HUES6 (cell line): Measurements from ENCODE around the gene DPP9.

Experiments used
- H3K27ac ChIP-seq: 2 replicates; pipeline ENCODE4 v1.7.0; 2013; ENCODE audit warnings: low read depth, mild to moderate bottlenecking, low read length, inconsistent platforms
- H3K27me3 ChIP-seq: 2 replicates; pipeline ENCODE4 v1.6.1; 2013; ENCODE audit warnings: low read length; ENCODE audit not compliant: control insufficient read depth, insufficient read depth
- H3K36me3 ChIP-seq: 2 replicates; pipeline ENCODE4 v1.6.1; 2013; ENCODE audit warnings: low read length; ENCODE audit not compliant: control insufficient read depth, insufficient read depth
- H3K4me1 ChIP-seq: 2 replicates; pipeline ENCODE4 v1.6.1; 2013; ENCODE audit warnings: low read length; ENCODE audit not compliant: control insufficient read depth, insufficient read depth
- H3K4me3 ChIP-seq: 2 replicates; pipeline ENCODE4 v1.5.1; 2013; ENCODE audit warnings: low read depth, low read length
- H3K9ac ChIP-seq: one replicate; pipeline ENCODE4 v1.6.1; 2013; ENCODE audit warnings: mild to moderate bottlenecking, low read length
- H3K9me3 ChIP-seq: 2 replicates; pipeline ENCODE4 v1.6.1; 2013; ENCODE audit warnings: low read depth, low read length; ENCODE audit not compliant: control insufficient read depth, insufficient read depth

Gene DPP9

GRCh38 chr19:4723595-4724514, at the start of gene DPP9:
DPP9 (minus strand) TSS chr19:4723842; CDS start chr19:4719906, 3,936 bp downstream.
- no peaks in the 10 kb centered on the region for H3K4me1 ChIP-seq
- peak within 1 kb of the TSS; percentile 86 for H3K9ac ChIP-seq
- peaks cover 26% of the 10 kb centered on the region for H3K36me3 ChIP-seq
- H3K4me3 ChIP-seq, result peak within 1 kb of the TSS; percentile 97
- no peaks in the 10 kb centered on the region for H3K27me3 ChIP-seq
- no peaks in the 10 kb centered on the region for H3K9me3 ChIP-seq
- H3K27ac ChIP-seq, result no peak within 1 kb of the TSS; the same call in 1 of the 2 replicates

GRCh38 chr19:4773047-4773640, 49.5 kb upstream of the DPP9 start:
- Histone ChIP-seq H3K36me3 (no peaks in the 10 kb centered on the region), H3K27ac (no peak overlapping the region), H3K27me3 (peaks cover 25% of the 10 kb centered on the region; the same call in 1 of the 2 replicates)

GRCh38 chr19:4772566-4772965, 48.9 kb upstream of the DPP9 start:
- H3K9me3 ChIP-seq, result no peaks in the 10 kb centered on the region
- H3K36me3 ChIP-seq, result no peaks in the 10 kb centered on the region
- no peaks in the 10 kb centered on the region for H3K4me1 ChIP-seq
- H3K27me3 ChIP-seq, result peaks cover 25% of the 10 kb centered on the region; the same call in 1 of the 2 replicates
- no peak overlapping the region for H3K4me3 ChIP-seq
- no peak overlapping the region for H3K27ac ChIP-seq
- no peak overlapping the region for H3K9ac ChIP-seq

More at GRCh38 chr19:4773047-4773640, 49.5 kb upstream of the DPP9 start:
- H3K9me3 ChIP-seq, result no peaks in the 10 kb centered on the region
- H3K4me1 ChIP-seq, result no peaks in the 10 kb centered on the region
- no peak overlapping the region for H3K4me3 ChIP-seq
- H3K9ac ChIP-seq, result no peak overlapping the region

GRCh38 chr19:4768934-4769777, 45.5 kb upstream of the DPP9 start:
- Histone ChIP-seq H3K9me3 (no peaks in the 10 kb centered on the region), H3K27ac (no peak overlapping the region), H3K36me3 (no peaks in the 10 kb centered on the region), H3K9ac (no peak overlapping the region), H3K4me1 (no peaks in the 10 kb centered on the region), H3K27me3 (peaks cover 14% of the 10 kb centered on the region; the same call in 1 of the 2 replicates), H3K4me3 (peak overlapping the region; percentile 26)

GRCh38 chr19:4764393-4764660, 40.7 kb upstream of the DPP9 start:
- Histone ChIP-seq H3K4me3 (no peak overlapping the region), H3K27ac (no peak overlapping the region), H3K4me1 (peaks cover 6% of the 10 kb centered on the region), H3K9ac (no peak overlapping the region), H3K9me3 (no peaks in the 10 kb centered on the region), H3K27me3 (peaks cover 36% of the 10 kb centered on the region), H3K36me3 (no peaks in the 10 kb centered on the region)

- no peak overlapping the region for H3K27ac ChIP-seq
- no peaks in the 10 kb centered on the region for H3K36me3 ChIP-seq
- H3K9me3 ChIP-seq, result no peaks in the 10 kb centered on the region
- H3K4me3 ChIP-seq, result no peak overlapping the region
- H3K4me1 ChIP-seq, result peaks cover 8% of the 10 kb centered on the region
- no peak overlapping the region for H3K9ac ChIP-seq
- H3K27me3 ChIP-seq, result peaks cover 48% of the 10 kb centered on the region
Observed at GRCh38 chr19:4763021-4763420, 39.4 kb upstream of the DPP9 start.

GRCh38 chr19:4760285-4760650, 36.6 kb upstream of the DPP9 start:
- H3K27me3 ChIP-seq, result peaks cover 59% of the 10 kb centered on the region
- H3K4me1 ChIP-seq, result peaks cover 8% of the 10 kb centered on the region
- H3K9ac ChIP-seq, result no peak overlapping the region
- no peaks in the 10 kb centered on the region for H3K36me3 ChIP-seq
- H3K4me3 ChIP-seq, result peak overlapping the region; percentile 57
- no peaks in the 10 kb centered on the region for H3K9me3 ChIP-seq
- H3K27ac ChIP-seq, result no peak overlapping the region

- Histone ChIP-seq H3K4me3 (peak overlapping the region; percentile 57), H3K27me3 (peaks cover 59% of the 10 kb centered on the region), H3K9me3 (no peaks in the 10 kb centered on the region), H3K36me3 (no peaks in the 10 kb centered on the region), H3K4me1 (peaks cover 8% of the 10 kb centered on the region), H3K27ac (no peak overlapping the region), H3K9ac (no peak overlapping the region)
Observed at GRCh38 chr19:4759388-4760284, 36.0 kb upstream of the DPP9 start.

GRCh38 chr19:4758659-4759058, 35.0 kb upstream of the DPP9 start:
- Histone ChIP-seq H3K27me3 (peaks cover 54% of the 10 kb centered on the region), H3K4me1 (peaks cover 8% of the 10 kb centered on the region), H3K9me3 (no peaks in the 10 kb centered on the region), H3K9ac (no peak overlapping the region), H3K4me3 (no peak overlapping the region), H3K27ac (no peak overlapping the region), H3K36me3 (no peaks in the 10 kb centered on the region)

- no peak overlapping the region for H3K4me3 ChIP-seq
- peaks cover 48% of the 10 kb centered on the region for H3K27me3 ChIP-seq
- H3K36me3 ChIP-seq, result no peaks in the 10 kb centered on the region
Observed at GRCh38 chr19:4758082-4758481, 34.4 kb upstream of the DPP9 start.

More at GRCh38 chr19:4758082-4758481, 34.4 kb upstream of the DPP9 start:
- Histone ChIP-seq H3K27ac (no peak overlapping the region), H3K9me3 (no peaks in the 10 kb centered on the region), H3K4me1 (peaks cover 8% of the 10 kb centered on the region), H3K9ac (no peak overlapping the region)
